ENCODE data around the gene RFLNA.

GRCh38 chr12:124323771-124324530 lies 29.1 kb downstream of the RFLNA start:
- TF ChIP-seq CTCF (IDR thresholded peaks at IDR 0.05) = no peak
- no peak for TF ChIP-seq POLR2A (IDR thresholded peaks at IDR 0.05)

Data from uterus (tissue), 2 donors.